ENCODE data around the gene PDE9A. TPM values are rescaled to one million over a fixed set of nuclear protein-coding genes. Genes with fewer than 3 reads are reported as not detected.

PDE9A gene
- total and polyA plus RNA-seq, 2 of the 4 experiments (the other 2 are of a cell fraction), result 0.89 to 0.90 TPM

- dilution Hi-C loops (cut with HindIII; ENCODE audit: low sequenced_read_pairs, unreplicated experiment), result no loop called here
- CTCF ChIA-PET, result interaction anchor here (0.6 kb wide), 1 partner anchor 17 kb away, joined by 6 read pairs; no protein-coding TSS in a partner anchor
- H3K27ac ChIP-seq (ENCODE audit: insufficient read depth, low read length), result no peak overlapping the region
- no peak overlapping the region for H3K4me2 ChIP-seq (ENCODE audit: low read depth, low read length)
- H2AK5ac ChIP-seq (ENCODE audit: low read depth, low read length), result no peak overlapping the region
- H4K8ac ChIP-seq (ENCODE audit: low read depth in 2 of 2, low read length in 2 of 2), result no peak overlapping the region
- TF ChIP-seq CEBPB (IDR thresholded peaks at IDR 0.05; ENCODE audit: low read depth, low read length) (no peak), USF2 (IDR thresholded peaks at IDR 0.05; ENCODE audit: low read depth, low read length) (no peak), RFX5 (IDR thresholded peaks at IDR 0.05; ENCODE audit: low read depth, low read length) (no peak), FOS (IDR thresholded peaks at IDR 0.05; ENCODE audit: low read depth, low read length) (no peak), NFE2L2 (IDR thresholded peaks at IDR 0.05; ENCODE audit: low read depth, low read length) (no peak), RCOR1 (IDR thresholded peaks at IDR 0.05; ENCODE audit: insufficient replicate concordance, low read length) (no peak), POLR2A (IDR thresholded peaks at IDR 0.05; ENCODE audit: low read depth, low read length) (no peak), MXI1 (IDR thresholded peaks at IDR 0.05; ENCODE audit: borderline replicate concordance, low read depth, low read length) (no peak), MAFK (IDR thresholded peaks at IDR 0.05; ENCODE audit: low read depth, low read length) (no peak), SMC3 (IDR thresholded peaks at IDR 0.05; ENCODE audit: low read depth, low read length) (no peak), CTCF (conservative IDR thresholded peaks at IDR 0.05; ENCODE audit: low read depth, low read length) (no peak), MAZ (IDR thresholded peaks at IDR 0.05; ENCODE audit: borderline replicate concordance, low read depth, low read length) (no peak), ELK1 (IDR thresholded peaks at IDR 0.05; ENCODE audit: borderline replicate concordance, low read depth, low read length) (no peak), RAD21 (IDR thresholded peaks at IDR 0.05; ENCODE audit: low read length) (no peak), BHLHE40 (IDR thresholded peaks at IDR 0.05; ENCODE audit: low read depth, low read length) (no peak), CHD1 (IDR thresholded peaks at IDR 0.05; ENCODE audit: low read depth, low read length) (no peak)
- no peak overlapping the region for H3K14ac ChIP-seq (replicated peaks; ENCODE audit: low read depth, low read length)
- DNase-seq (no peak), ATAC-seq (ENCODE audit: low read depth) (no peak)
- no peaks in the 10 kb centered on the region for H3K9me1 ChIP-seq (ENCODE audit: insufficient read depth, low read length)
- POLR2A ChIA-PET (ENCODE audit: unreplicated experiment), result no interaction called here
- H3K79me1 ChIP-seq (ENCODE audit: low read depth in 1 of 2, low read length in 2 of 2), result no peaks in the 10 kb centered on the region
- H3K23ac ChIP-seq (ENCODE audit: low read depth, low read length), result no peak overlapping the region
- H2AK9ac ChIP-seq (replicated peaks; ENCODE audit: low read depth, low read length, poor library complexity), result peak overlapping the region; percentile 42
- H3K18ac ChIP-seq (ENCODE audit: low read depth, low read length), result no peak overlapping the region
- no TSS peak for BruUV-seq (replicated peaks)
- intact Hi-C loops (cut with micrococcal nuclease), result no loop called here
- no peak overlapping the region for H2AFZ ChIP-seq (replicated peaks; ENCODE audit: low read length, poor library complexity)
- no peak overlapping the region for H3K4ac ChIP-seq (ENCODE audit: low read depth, low read length)
- H3K36me3 ChIP-seq (ENCODE audit: control insufficient read depth, insufficient read depth, low read length), result no peaks in the 10 kb centered on the region
- no peak overlapping the region for H4K91ac ChIP-seq (ENCODE audit: insufficient read depth, low read depth, low read length)
- in situ Hi-C loops (cut with MboI; ENCODE audit: low sequenced_read_pairs), result no loop called here
- H2BK15ac ChIP-seq (ENCODE audit: low read depth, low read length), result no peak overlapping the region
- no peaks in the 10 kb centered on the region for H3K4me1 ChIP-seq (ENCODE audit: control insufficient read depth, insufficient read depth, low read length)
- H3K9ac ChIP-seq (ENCODE audit: low read depth, low read length), result no peak overlapping the region
- H3K56ac ChIP-seq (ENCODE audit: extremely low read depth, insufficient read depth, low read length), result no peak overlapping the region
- no peaks in the 10 kb centered on the region for H4K20me1 ChIP-seq (ENCODE audit: insufficient read depth, low read length)
- WGBS, 2 experiments (ENCODE audit: extremely low coverage in 2 of 2, insufficient read length in 1 of 2), result 72% methylated on average over 3 of the region's 13 CpGs; no CpG with 5 or more reads in 1 of the 2 experiments
- no peak overlapping the region for H2BK120ac ChIP-seq (ENCODE audit: low read depth, low read length)
- no peaks in the 10 kb centered on the region for H3K9me3 ChIP-seq (ENCODE audit: control insufficient read depth, insufficient read depth, low read length)
- no peak overlapping the region for H2BK20ac ChIP-seq (ENCODE audit: low read depth, low read length)
- no peak overlapping the region for H4K5ac ChIP-seq (ENCODE audit: low read depth, low read length)
- no peak overlapping the region for H2BK5ac ChIP-seq (ENCODE audit: low read depth, low read length, poor library complexity, severe bottlenecking)
- peaks cover 20% of the 10 kb centered on the region for H3K27me3 ChIP-seq (ENCODE audit: control insufficient read depth, insufficient read depth, low read length)
- no peak overlapping the region for H3K4me3 ChIP-seq (ENCODE audit: insufficient read depth, low read depth, low read length)
These were observed 122.5 kb downstream of the PDE9A start for GRCh38 chr21:42775891-42776290.
